HEK293 (cell line): ENCODE results near the gene CCDC102B.

Experiments used
- ZNF266 ChIP-seq: fragments of 450-650 bp; formaldehyde crosslinking; IDR thresholded peaks from 2 replicates; pipeline ENCODE4 v1.5.1; 2016; ENCODE audit warnings: missing biosample characterization, missing genetic modification characterization, low read depth
- ZNF350 ChIP-seq: fragments of 450-650 bp; formaldehyde crosslinking; IDR thresholded peaks from 2 replicates; pipeline ENCODE4 v1.5.0; 2017; ENCODE audit warnings: missing biosample characterization, mild to moderate bottlenecking, missing genetic modification characterization
- TF ChIP-seq, protein P1 (sequence below): fragments of 450-650 bp; formaldehyde crosslinking; IDR thresholded peaks from 2 replicates; pipeline ENCODE4 v1.5.1; 2016; ENCODE audit warnings: missing biosample characterization, missing genetic modification characterization, low read depth

DNA sequence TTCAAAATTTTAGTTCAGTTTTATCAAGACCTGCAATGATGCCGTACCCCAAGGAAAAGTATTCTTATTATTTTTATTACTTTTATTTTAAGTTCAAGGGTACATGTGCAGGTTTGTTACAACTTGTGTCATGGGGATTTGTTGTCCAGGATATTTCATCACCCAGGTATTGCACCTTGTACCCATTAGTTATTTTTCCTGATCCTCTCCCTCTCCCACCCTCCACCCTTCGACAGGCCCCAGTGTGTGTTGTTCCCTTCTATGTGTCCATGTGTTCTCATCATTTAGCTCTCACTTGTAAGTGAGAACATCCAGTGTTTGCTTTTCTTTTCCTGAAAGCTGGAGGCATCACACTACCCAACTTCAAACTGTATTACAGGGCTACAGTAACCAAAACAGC, 122.0 kb downstream of the CCDC102B start:
- TF ChIP-seq ZNF350 (tag by site-specific recombination): no peak
- no peak for TF ChIP-seq ZNF266 (tag by site-specific recombination)
- TF ChIP-seq, protein P1, sequence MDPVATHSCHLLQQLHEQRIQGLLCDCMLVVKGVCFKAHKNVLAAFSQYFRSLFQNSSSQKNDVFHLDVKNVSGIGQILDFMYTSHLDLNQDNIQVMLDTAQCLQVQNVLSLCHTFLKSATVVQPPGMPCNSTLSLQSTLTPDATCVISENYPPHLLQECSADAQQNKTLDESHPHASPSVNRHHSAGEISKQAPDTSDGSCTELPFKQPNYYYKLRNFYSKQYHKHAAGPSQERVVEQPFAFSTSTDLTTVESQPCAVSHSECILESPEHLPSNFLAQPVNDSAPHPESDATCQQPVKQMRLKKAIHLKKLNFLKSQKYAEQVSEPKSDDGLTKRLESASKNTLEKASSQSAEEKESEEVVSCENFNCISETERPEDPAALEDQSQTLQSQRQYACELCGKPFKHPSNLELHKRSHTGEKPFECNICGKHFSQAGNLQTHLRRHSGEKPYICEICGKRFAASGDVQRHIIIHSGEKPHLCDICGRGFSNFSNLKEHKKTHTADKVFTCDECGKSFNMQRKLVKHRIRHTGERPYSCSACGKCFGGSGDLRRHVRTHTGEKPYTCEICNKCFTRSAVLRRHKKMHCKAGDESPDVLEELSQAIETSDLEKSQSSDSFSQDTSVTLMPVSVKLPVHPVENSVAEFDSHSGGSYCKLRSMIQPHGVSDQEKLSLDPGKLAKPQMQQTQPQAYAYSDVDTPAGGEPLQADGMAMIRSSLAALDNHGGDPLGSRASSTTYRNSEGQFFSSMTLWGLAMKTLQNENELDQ (tag by site-specific recombination): no peak
